ENCODE measurements around the gene BTBD16.

BTBD16 gene

DNA sequence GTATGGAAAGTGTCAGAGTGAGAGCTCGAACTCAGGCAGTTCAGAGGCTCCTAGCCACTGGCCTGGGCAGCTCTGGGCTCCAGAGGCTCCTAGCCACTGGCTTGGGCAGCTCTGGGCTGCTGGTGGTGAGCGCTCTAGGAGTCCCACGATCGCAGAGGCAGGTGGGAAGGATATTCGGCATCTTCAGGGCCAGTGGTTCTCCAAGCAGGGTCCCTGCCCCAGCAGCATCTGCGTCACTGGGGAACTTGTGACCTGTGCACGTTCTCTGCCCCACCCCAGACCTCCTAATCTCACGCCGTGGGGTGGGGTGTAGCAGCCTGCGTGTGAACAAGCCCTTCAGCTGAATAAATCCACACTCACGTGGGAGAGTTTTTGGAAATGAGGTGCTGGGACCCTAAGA, 25.2 kb upstream of the BTBD16 start:
- H3K79me2 ChIP-seq, result no peaks in the 10 kb centered on the region
- no peaks in the 10 kb centered on the region for H3K9me3 ChIP-seq (ENCODE audit: control insufficient read depth, low read length)
- no peaks in the 10 kb centered on the region for H3K36me3 ChIP-seq (ENCODE audit: control insufficient read depth, insufficient read depth, low read length)
- no peak overlapping the region for H2AFZ ChIP-seq
- no peak overlapping the region for H3K4me3 ChIP-seq (ENCODE audit: low read depth, low read length)
- TF ChIP-seq, protein P1, sequence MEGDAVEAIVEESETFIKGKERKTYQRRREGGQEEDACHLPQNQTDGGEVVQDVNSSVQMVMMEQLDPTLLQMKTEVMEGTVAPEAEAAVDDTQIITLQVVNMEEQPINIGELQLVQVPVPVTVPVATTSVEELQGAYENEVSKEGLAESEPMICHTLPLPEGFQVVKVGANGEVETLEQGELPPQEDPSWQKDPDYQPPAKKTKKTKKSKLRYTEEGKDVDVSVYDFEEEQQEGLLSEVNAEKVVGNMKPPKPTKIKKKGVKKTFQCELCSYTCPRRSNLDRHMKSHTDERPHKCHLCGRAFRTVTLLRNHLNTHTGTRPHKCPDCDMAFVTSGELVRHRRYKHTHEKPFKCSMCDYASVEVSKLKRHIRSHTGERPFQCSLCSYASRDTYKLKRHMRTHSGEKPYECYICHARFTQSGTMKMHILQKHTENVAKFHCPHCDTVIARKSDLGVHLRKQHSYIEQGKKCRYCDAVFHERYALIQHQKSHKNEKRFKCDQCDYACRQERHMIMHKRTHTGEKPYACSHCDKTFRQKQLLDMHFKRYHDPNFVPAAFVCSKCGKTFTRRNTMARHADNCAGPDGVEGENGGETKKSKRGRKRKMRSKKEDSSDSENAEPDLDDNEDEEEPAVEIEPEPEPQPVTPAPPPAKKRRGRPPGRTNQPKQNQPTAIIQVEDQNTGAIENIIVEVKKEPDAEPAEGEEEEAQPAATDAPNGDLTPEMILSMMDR (IDR thresholded peaks at IDR 0.05), result no peak
- no peak overlapping the region for H3K4me2 ChIP-seq (ENCODE audit: low read length)
- H3K27me3 ChIP-seq (ENCODE audit: control insufficient read depth, insufficient read depth, low read length), result no peaks in the 10 kb centered on the region
- H3K27ac ChIP-seq, result no peak overlapping the region
- H3K4me1 ChIP-seq, result no peaks in the 10 kb centered on the region
- no peak overlapping the region for H3K9ac ChIP-seq

DNA sequence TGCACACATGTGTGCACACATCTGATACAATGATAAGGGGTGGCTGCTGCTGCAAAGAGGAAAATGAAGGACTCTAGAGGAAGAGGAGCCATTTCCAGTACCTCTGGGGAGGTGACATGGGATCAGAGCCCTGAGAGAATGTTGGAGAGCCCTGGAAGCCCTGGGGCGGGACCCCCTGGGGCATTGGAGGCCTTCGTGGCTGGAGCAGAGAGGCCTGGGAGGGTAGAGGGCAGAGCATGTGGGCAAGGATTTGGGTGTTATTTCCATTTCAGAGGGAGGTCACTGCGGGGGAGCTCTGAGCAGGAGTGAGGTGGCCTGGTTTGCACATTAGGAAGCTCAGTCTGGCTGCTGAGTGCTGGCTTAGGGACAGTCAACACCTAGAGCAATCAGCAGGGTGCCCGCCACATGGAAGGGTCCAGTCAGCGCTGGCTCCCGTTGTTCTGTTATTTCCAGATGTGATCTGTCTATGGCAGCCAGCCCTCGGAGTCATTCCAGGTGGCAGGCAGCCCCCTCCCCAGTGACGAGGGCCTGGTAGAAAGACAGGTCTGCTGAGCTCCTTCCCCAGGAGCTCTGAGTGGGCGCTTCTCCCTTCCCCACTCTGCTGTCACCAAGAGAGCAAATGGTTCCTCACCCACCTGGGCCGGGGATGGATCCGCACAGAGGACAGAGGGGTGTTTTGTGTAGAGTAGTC, 24.1 kb upstream of the BTBD16 start:
- no peaks in the 10 kb centered on the region for H3K9me3 ChIP-seq (ENCODE audit: control insufficient read depth, low read length)
- H3K36me3 ChIP-seq (ENCODE audit: control insufficient read depth, insufficient read depth, low read length), result no peaks in the 10 kb centered on the region
- no peak overlapping the region for H3K4me2 ChIP-seq (ENCODE audit: low read length)
- H3K27ac ChIP-seq, result no peak overlapping the region
- no peak overlapping the region for H3K4me3 ChIP-seq (ENCODE audit: low read depth, low read length)
- H3K9ac ChIP-seq, result no peak overlapping the region
- H3K4me1 ChIP-seq, result no peaks in the 10 kb centered on the region
- no peak overlapping the region for H2AFZ ChIP-seq
- TF ChIP-seq, protein P1 (IDR thresholded peaks at IDR 0.05), result no peak
- no peaks in the 10 kb centered on the region for H3K79me2 ChIP-seq
- H3K27me3 ChIP-seq (ENCODE audit: control insufficient read depth, insufficient read depth, low read length), result no peaks in the 10 kb centered on the region

DNA sequence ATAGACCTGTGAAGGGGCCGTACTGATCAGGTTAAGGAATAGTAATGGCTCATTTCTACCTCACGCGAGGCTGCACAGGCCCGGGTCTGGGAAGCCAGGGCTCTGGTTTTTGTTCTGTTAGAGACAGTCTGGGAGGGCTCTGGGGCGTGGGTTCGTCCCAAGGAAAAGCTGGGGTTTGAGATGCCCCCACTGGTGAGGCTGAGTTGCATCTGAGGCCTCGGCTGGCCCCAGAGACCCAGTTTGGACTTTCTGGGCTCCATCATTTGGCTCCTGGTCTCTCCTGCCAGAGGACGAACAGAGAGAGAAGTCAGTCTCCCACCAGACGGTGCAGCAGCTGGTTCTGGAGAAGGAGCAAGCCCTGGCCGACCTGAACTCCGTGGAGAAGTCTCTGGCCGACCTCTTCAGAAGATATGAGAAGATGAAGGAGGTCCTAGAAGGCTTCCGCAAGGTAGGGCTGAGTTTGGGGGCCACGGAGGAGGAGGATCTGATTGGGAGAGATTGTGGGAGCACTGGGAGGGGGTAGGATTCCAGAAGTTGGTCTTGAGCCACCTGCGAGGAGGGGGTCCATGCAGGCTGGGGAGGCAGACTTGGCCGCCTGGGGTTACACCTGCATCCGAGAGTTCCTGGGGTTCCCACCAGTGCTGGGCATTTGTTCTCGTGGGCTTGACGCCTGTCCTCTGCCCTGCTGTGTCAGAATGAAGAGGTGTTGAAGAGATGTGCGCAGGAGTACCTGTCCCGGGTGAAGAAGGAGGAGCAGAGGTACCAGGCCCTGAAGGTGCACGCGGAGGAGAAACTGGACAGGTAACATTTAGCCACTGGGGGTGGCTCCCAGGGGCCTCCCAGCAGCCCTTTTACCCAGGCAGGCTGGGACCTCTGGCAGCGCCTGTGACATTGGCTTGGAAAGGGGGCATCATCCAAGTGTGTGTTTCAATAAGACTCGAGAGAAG, 22.5 kb upstream of the BTBD16 start:
- Histone ChIP-seq H3K4me3 (ENCODE audit: low read depth, low read length) (no peak overlapping the region), H2AFZ (no peak overlapping the region), H3K9me3 (ENCODE audit: control insufficient read depth, low read length) (no peaks in the 10 kb centered on the region), H3K9ac (no peak overlapping the region), H3K4me1 (no peaks in the 10 kb centered on the region), H3K27ac (no peak overlapping the region), H3K4me2 (ENCODE audit: low read length) (no peak overlapping the region), H3K36me3 (ENCODE audit: control insufficient read depth, insufficient read depth, low read length) (no peaks in the 10 kb centered on the region), H3K79me2 (no peaks in the 10 kb centered on the region), H3K27me3 (ENCODE audit: control insufficient read depth, insufficient read depth, low read length) (no peaks in the 10 kb centered on the region)
- TF ChIP-seq, protein P1 (IDR thresholded peaks at IDR 0.05), result no peak

DNA sequence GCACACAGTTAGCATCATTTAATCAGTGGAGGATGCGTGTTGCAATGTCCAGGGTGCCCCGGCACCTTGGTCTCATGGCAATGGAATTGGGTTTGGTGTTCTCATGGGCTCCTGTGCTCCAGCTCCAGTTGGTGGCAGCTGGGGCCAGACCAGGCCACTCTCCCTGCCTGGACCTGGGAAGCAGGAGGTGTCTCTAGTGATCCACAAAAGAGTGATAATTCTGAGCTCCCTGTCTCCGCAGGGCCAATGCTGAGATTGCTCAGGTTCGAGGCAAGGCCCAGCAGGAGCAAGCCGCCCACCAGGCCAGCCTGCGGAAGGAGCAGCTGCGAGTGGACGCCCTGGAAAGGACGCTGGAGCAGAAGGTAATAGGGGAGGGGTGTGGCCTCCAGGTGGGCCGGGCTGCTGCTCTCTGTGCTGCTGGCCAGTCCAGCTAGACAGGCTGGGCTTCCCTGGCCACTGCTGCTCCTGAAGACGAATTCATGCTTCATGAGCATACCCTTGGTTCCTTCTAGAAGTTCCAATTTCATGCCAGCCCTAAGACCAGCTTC, 21.7 kb upstream of the BTBD16 start:
- H3K4me2 ChIP-seq (ENCODE audit: low read length), result no peak overlapping the region
- no peak overlapping the region for H3K9ac ChIP-seq
- no peaks in the 10 kb centered on the region for H3K9me3 ChIP-seq (ENCODE audit: control insufficient read depth, low read length)
- no peaks in the 10 kb centered on the region for H3K27me3 ChIP-seq (ENCODE audit: control insufficient read depth, insufficient read depth, low read length)
- no peak overlapping the region for H3K4me3 ChIP-seq (ENCODE audit: low read depth, low read length)
- no peaks in the 10 kb centered on the region for H3K4me1 ChIP-seq
- H3K36me3 ChIP-seq (ENCODE audit: control insufficient read depth, insufficient read depth, low read length), result no peaks in the 10 kb centered on the region
- H3K79me2 ChIP-seq, result no peaks in the 10 kb centered on the region
- no peak overlapping the region for H2AFZ ChIP-seq
- TF ChIP-seq, protein P1 (IDR thresholded peaks at IDR 0.05), result no peak
- H3K27ac ChIP-seq, result no peak overlapping the region

Measured in parathyroid adenoma (tissue), 2 donors.